Left kidney (tissue), 2 donors: Measurements from ENCODE around the gene SNX30. TPM values are rescaled to one million over a fixed set of nuclear protein-coding genes. Genes with fewer than 3 reads are reported as not detected.

Experiments used
- DNase-seq: peaks from one replicate; pipeline ENCODE4 v3.0.0-alpha.2; 2013
- polyA plus RNA-seq: library from polyadenylated mRNA; unstranded; fragments of 120-200 nt; gene quantifications from one replicate; pipeline ENCODE4 v1.2.1, GENCODE V29; 2013; ENCODE audit not compliant: insufficient read length

Gene SNX30
- polyA plus RNA-seq, 1 donor: 22.2 TPM

- no peak for DNase-seq
These were observed 104.1 kb downstream of the SNX30 start for GRCh38 chr9:112854657-112855056.

- no peak for DNase-seq
These were observed 105.6 kb downstream of the SNX30 start for GRCh38 chr9:112856200-112856599.

- no peak for DNase-seq
These were observed 106.3 kb downstream of the SNX30 start for GRCh38 chr9:112856843-112857242.

- no peak for DNase-seq
These were observed 107.4 kb downstream of the SNX30 start for GRCh38 chr9:112858005-112858404.

GRCh38 chr9:112858625-112859147 is 108.1 kb downstream of the SNX30 start:
- no peak for DNase-seq

- no peak for DNase-seq
These were observed 109.9 kb downstream of the SNX30 start for GRCh38 chr9:112860451-112860850.

GRCh38 chr9:112861155-112861554 is 110.6 kb downstream of the SNX30 start:
- no peak for DNase-seq

- no peak for DNase-seq
These were observed 111.3 kb downstream of the SNX30 start for GRCh38 chr9:112861638-112862555.

- no peak for DNase-seq
These were observed 112.7 kb downstream of the SNX30 start for GRCh38 chr9:112863214-112863613.

GRCh38 chr9:112863746-112864145 is 113.2 kb downstream of the SNX30 start:
- DNase-seq: no peak

GRCh38 chr9:112864403-112864802 is 113.8 kb downstream of the SNX30 start:
- DNase-seq: no peak

GRCh38 chr9:112864982-112865381 is 114.4 kb downstream of the SNX30 start:
- no peak for DNase-seq

- DNase-seq: no peak
These were observed 116.2 kb downstream of the SNX30 start for GRCh38 chr9:112866662-112867274.

GRCh38 chr9:112867275-112867991 is 116.9 kb downstream of the SNX30 start:
- DNase-seq: no peak

GRCh38 chr9:112868461-112868860 is 117.9 kb downstream of the SNX30 start:
- no peak for DNase-seq

- DNase-seq: peak; percentile 48
These were observed 118.5 kb downstream of the SNX30 start for GRCh38 chr9:112869041-112869529.

GRCh38 chr9:112869917-112870316 is 119.4 kb downstream of the SNX30 start:
- DNase-seq: no peak

- DNase-seq: no peak
These were observed 120.0 kb downstream of the SNX30 start for GRCh38 chr9:112870556-112870955.

GRCh38 chr9:112872019-112872418 is 121.5 kb downstream of the SNX30 start:
- DNase-seq: no peak

- DNase-seq: no peak
These were observed 123.3 kb downstream of the SNX30 start for GRCh38 chr9:112873773-112874405.

- DNase-seq: no peak
These were observed 128.2 kb downstream of the SNX30 start for GRCh38 chr9:112878752-112879151.

GRCh38 chr9:112880650-112881049 is 130.1 kb downstream of the SNX30 start:
- no peak for DNase-seq
